HEK293 (cell line): ENCODE measurements around the gene FBRSL1.

Experiments used
- HOXA7 ChIP-seq: sonication (generic); formaldehyde crosslinking; IDR thresholded peaks from 2 replicates; pipeline ENCODE4 v1.8.1; 2022; ENCODE audit warnings: missing genetic modification reagents, borderline replicate concordance
- ZNF239 ChIP-seq: fragments of 450-650 bp; formaldehyde crosslinking; IDR thresholded peaks from 2 replicates; pipeline ENCODE4 v1.5.1; 2016; ENCODE audit warnings: missing biosample characterization, missing genetic modification characterization
- ZNF274 ChIP-seq, 2 experiments: fragments of 200-500 bp in 1 of 2; fragments of 450-650 bp in 1 of 2; sonication (Bioruptor generic) in 1 of 2; formaldehyde crosslinking in 1 of 2; IDR thresholded peaks; 2 replicates each; pipeline versions ENCODE4 v1.5.1 to v1.6.1; 2014 to 2016; ENCODE audit warnings: borderline replicate concordance in 1 of 2, inconsistent platforms in 1 of 2, low read length in 1 of 2, missing biosample characterization in 1 of 2, missing genetic modification characterization in 1 of 2
- ZNF404 ChIP-seq: fragments of 450-650 bp; formaldehyde crosslinking; IDR thresholded peaks from 2 replicates; pipeline ENCODE4 v1.5.1; 2017; ENCODE audit warnings: missing biosample characterization, missing genetic modification characterization
- ZNF530 ChIP-seq: fragments of 450-650 bp; formaldehyde crosslinking; IDR thresholded peaks from 2 replicates; pipeline ENCODE4 v1.5.1; 2016; ENCODE audit warnings: low read depth, missing biosample characterization, missing genetic modification characterization
- ZNF561 ChIP-seq: fragments of 450-650 bp; IDR thresholded peaks from 2 replicates; pipeline ENCODE4 v1.5.1; 2018; ENCODE audit warnings: missing biosample characterization, missing genetic modification characterization, borderline replicate concordance
- ZNF629 ChIP-seq: fragments of 450-650 bp; formaldehyde crosslinking; IDR thresholded peaks from 2 replicates; pipeline ENCODE4 v1.5.1; 2017; ENCODE audit warnings: missing biosample characterization, missing genetic modification characterization
- TF ChIP-seq, protein P1 (sequence below): fragments of 450-650 bp; formaldehyde crosslinking; IDR thresholded peaks from 2 replicates; pipeline ENCODE4 v1.5.1; 2016; ENCODE audit warnings: missing biosample characterization, missing genetic modification characterization
- TF ChIP-seq, protein P2 (sequence below): fragments of 450-650 bp; formaldehyde crosslinking; IDR thresholded peaks from 2 replicates; pipeline ENCODE4 v1.5.1; 2016; ENCODE audit warnings: missing biosample characterization, missing genetic modification characterization
- TF ChIP-seq, protein P3 (sequence below): sonication (generic); formaldehyde crosslinking; IDR thresholded peaks from 2 replicates; pipeline ENCODE4 v1.8.1; 2022; ENCODE audit warnings: mild to moderate bottlenecking, moderate library complexity, missing genetic modification reagents
- TF ChIP-seq, protein P4 (sequence below): fragments of 450-650 bp; formaldehyde crosslinking; IDR thresholded peaks from 2 replicates; pipeline ENCODE4 v1.5.1; 2016; ENCODE audit warnings: missing biosample characterization, missing genetic modification characterization, low read depth

DNA sequence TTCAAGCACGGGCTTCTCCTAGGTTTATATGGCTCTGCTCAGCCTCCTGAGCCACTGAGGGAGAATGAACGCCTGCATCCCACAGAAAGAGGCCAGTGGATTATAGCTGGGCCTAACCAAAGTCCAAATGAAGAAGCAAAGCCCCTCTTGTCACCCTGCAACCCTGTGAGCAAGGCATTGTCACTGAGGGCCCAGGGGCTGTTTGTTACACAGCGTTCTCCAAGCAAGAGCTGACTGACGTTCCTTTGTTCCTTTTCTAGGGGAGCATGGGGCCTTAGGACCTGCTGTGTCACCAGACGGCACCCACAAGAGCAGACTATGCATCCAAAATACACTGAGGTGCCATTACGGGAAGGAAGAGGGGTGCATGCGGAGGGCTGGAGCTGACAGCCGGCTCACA lies 4.3 kb upstream of the FBRSL1 start:
- TF ChIP-seq ZNF629 (tag by site-specific recombination) (no peak), ZNF404 (tag by site-specific recombination) (no peak), ZNF561 (tag by site-specific recombination) (no peak), HOXA7 (CRISPR knock-in tag) (no peak), ZNF239 (tag by site-specific recombination) (no peak), ZNF274 (IDR thresholded peaks at IDR 0.05; ENCODE audit: low read length) (no peak), ZNF274 (tag by site-specific recombination; IDR thresholded peaks at IDR 0.05; ENCODE audit: borderline replicate concordance) (no peak), ZNF530 (tag by site-specific recombination) (no peak)
- TF ChIP-seq, protein P1, sequence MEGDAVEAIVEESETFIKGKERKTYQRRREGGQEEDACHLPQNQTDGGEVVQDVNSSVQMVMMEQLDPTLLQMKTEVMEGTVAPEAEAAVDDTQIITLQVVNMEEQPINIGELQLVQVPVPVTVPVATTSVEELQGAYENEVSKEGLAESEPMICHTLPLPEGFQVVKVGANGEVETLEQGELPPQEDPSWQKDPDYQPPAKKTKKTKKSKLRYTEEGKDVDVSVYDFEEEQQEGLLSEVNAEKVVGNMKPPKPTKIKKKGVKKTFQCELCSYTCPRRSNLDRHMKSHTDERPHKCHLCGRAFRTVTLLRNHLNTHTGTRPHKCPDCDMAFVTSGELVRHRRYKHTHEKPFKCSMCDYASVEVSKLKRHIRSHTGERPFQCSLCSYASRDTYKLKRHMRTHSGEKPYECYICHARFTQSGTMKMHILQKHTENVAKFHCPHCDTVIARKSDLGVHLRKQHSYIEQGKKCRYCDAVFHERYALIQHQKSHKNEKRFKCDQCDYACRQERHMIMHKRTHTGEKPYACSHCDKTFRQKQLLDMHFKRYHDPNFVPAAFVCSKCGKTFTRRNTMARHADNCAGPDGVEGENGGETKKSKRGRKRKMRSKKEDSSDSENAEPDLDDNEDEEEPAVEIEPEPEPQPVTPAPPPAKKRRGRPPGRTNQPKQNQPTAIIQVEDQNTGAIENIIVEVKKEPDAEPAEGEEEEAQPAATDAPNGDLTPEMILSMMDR (tag by site-specific recombination), result no peak
- TF ChIP-seq, protein P2, sequence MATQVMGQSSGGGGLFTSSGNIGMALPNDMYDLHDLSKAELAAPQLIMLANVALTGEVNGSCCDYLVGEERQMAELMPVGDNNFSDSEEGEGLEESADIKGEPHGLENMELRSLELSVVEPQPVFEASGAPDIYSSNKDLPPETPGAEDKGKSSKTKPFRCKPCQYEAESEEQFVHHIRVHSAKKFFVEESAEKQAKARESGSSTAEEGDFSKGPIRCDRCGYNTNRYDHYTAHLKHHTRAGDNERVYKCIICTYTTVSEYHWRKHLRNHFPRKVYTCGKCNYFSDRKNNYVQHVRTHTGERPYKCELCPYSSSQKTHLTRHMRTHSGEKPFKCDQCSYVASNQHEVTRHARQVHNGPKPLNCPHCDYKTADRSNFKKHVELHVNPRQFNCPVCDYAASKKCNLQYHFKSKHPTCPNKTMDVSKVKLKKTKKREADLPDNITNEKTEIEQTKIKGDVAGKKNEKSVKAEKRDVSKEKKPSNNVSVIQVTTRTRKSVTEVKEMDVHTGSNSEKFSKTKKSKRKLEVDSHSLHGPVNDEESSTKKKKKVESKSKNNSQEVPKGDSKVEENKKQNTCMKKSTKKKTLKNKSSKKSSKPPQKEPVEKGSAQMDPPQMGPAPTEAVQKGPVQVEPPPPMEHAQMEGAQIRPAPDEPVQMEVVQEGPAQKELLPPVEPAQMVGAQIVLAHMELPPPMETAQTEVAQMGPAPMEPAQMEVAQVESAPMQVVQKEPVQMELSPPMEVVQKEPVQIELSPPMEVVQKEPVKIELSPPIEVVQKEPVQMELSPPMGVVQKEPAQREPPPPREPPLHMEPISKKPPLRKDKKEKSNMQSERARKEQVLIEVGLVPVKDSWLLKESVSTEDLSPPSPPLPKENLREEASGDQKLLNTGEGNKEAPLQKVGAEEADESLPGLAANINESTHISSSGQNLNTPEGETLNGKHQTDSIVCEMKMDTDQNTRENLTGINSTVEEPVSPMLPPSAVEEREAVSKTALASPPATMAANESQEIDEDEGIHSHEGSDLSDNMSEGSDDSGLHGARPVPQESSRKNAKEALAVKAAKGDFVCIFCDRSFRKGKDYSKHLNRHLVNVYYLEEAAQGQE (tag by site-specific recombination), result no peak
- TF ChIP-seq, protein P3, sequence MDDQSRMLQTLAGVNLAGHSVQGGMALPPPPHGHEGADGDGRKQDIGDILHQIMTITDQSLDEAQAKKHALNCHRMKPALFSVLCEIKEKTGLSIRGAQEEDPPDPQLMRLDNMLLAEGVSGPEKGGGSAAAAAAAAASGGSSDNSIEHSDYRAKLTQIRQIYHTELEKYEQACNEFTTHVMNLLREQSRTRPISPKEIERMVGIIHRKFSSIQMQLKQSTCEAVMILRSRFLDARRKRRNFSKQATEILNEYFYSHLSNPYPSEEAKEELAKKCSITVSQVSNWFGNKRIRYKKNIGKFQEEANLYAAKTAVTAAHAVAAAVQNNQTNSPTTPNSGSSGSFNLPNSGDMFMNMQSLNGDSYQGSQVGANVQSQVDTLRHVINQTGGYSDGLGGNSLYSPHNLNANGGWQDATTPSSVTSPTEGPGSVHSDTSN, result no peak
- TF ChIP-seq, protein P4, sequence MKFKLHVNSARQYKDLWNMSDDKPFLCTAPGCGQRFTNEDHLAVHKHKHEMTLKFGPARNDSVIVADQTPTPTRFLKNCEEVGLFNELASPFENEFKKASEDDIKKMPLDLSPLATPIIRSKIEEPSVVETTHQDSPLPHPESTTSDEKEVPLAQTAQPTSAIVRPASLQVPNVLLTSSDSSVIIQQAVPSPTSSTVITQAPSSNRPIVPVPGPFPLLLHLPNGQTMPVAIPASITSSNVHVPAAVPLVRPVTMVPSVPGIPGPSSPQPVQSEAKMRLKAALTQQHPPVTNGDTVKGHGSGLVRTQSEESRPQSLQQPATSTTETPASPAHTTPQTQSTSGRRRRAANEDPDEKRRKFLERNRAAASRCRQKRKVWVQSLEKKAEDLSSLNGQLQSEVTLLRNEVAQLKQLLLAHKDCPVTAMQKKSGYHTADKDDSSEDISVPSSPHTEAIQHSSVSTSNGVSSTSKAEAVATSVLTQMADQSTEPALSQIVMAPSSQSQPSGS (tag by site-specific recombination), result no peak
